ENCODE data around the gene CTAGE8. TPM values are rescaled to one million over a fixed set of nuclear protein-coding genes. Genes with fewer than 3 reads are reported as not detected.
"Not testable (repeated sequence)": the region's sequence is repeated elsewhere in the genome, so short reads cannot be mapped to it uniquely, and the experiment has no call there.

Gene CTAGE8
- total RNA-seq, 4 donors from 2014 or later = 0.10 TPM; not detected in 3

GRCh38 chr7:144287171-144287784, 18.2 kb upstream of the CTAGE8 start:
- H3K36me3 ChIP-seq; DNase-seq; H3K27ac ChIP-seq; H3K9me3 ChIP-seq; ATAC-seq; H3K27me3 ChIP-seq; intact Hi-C loops (cut with DNase I; ENCODE audit: low total_unique reads); H3K4me1 ChIP-seq; H3K4me3 ChIP-seq; in situ Hi-C loops (cut with MboI; ENCODE audit: low sequenced_read_pairs in 4 of 4): not testable (repeated sequence)

DNA sequence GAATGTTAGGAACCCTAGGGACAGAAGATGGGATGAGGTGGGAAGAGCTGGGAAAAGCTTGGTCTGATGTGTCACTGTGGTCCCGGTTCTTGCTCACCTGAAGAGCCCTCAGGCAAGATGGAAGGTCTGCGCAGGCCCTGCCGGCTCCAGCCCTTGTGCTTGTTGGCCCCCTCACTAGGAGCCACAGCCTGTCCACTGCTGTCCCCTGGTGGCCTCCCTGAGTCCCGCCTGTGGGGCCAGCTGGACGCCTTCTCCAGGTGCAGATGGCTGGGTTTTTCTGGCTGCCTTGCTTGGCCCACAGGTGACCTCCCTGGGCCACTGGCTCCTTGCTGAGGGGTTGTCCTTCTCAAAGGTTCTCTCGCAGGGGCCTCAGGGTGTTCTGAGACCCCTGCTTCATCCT, 14.6 kb upstream of the CTAGE8 start:
- H3K27ac ChIP-seq; H3K4me3 ChIP-seq; DNase-seq; H3K27me3 ChIP-seq; H3K36me3 ChIP-seq; H3K9me3 ChIP-seq; in situ Hi-C loops (cut with MboI; ENCODE audit: low sequenced_read_pairs in 4 of 4); intact Hi-C loops (cut with DNase I; ENCODE audit: low total_unique reads); H3K4me1 ChIP-seq; ATAC-seq: not testable (repeated sequence)

GRCh38 chr7:144282490-144282889, 13.4 kb upstream of the CTAGE8 start:
- H3K27ac ChIP-seq; intact Hi-C loops (cut with DNase I; ENCODE audit: low total_unique reads); H3K4me3 ChIP-seq; H3K4me1 ChIP-seq; ATAC-seq; H3K36me3 ChIP-seq; H3K27me3 ChIP-seq; H3K9me3 ChIP-seq; DNase-seq; in situ Hi-C loops (cut with MboI; ENCODE audit: low sequenced_read_pairs in 4 of 4): not testable (repeated sequence)

- intact Hi-C loops (cut with DNase I; ENCODE audit: low total_unique reads); ATAC-seq; H3K27ac ChIP-seq; H3K27me3 ChIP-seq; H3K36me3 ChIP-seq; H3K9me3 ChIP-seq; DNase-seq; H3K4me1 ChIP-seq; H3K4me3 ChIP-seq; in situ Hi-C loops (cut with MboI; ENCODE audit: low sequenced_read_pairs in 4 of 4): not testable (repeated sequence)
Observed at GRCh38 chr7:144281981-144282380, 12.9 kb upstream of the CTAGE8 start.

- ATAC-seq; intact Hi-C loops (cut with DNase I; ENCODE audit: low total_unique reads); H3K4me1 ChIP-seq; H3K4me3 ChIP-seq; DNase-seq; H3K36me3 ChIP-seq; in situ Hi-C loops (cut with MboI; ENCODE audit: low sequenced_read_pairs in 4 of 4); H3K9me3 ChIP-seq; H3K27ac ChIP-seq; H3K27me3 ChIP-seq: not testable (repeated sequence)
Observed at GRCh38 chr7:144280010-144280409, 10.9 kb upstream of the CTAGE8 start.

GRCh38 chr7:144275281-144275680, 6.2 kb upstream of the CTAGE8 start:
- H3K36me3 ChIP-seq; H3K4me1 ChIP-seq; ATAC-seq; in situ Hi-C loops (cut with MboI; ENCODE audit: low sequenced_read_pairs in 4 of 4); H3K4me3 ChIP-seq; intact Hi-C loops (cut with DNase I; ENCODE audit: low total_unique reads); H3K27ac ChIP-seq; H3K9me3 ChIP-seq; H3K27me3 ChIP-seq; DNase-seq: not testable (repeated sequence)

- H3K27me3 ChIP-seq; H3K9me3 ChIP-seq; ATAC-seq; intact Hi-C loops (cut with DNase I; ENCODE audit: low total_unique reads); H3K4me1 ChIP-seq; H3K4me3 ChIP-seq; H3K27ac ChIP-seq; DNase-seq; H3K36me3 ChIP-seq; in situ Hi-C loops (cut with MboI; ENCODE audit: low sequenced_read_pairs in 4 of 4): not testable (repeated sequence)
Observed at GRCh38 chr7:144264692-144265091, 4.4 kb downstream of the CTAGE8 start, which contains the start of gene OR2A7. TSS of gene OR2A7 (minus strand) at chr7:144264792. CDS start at chr7:144259628, 5,164 bp downstream.

DNA sequence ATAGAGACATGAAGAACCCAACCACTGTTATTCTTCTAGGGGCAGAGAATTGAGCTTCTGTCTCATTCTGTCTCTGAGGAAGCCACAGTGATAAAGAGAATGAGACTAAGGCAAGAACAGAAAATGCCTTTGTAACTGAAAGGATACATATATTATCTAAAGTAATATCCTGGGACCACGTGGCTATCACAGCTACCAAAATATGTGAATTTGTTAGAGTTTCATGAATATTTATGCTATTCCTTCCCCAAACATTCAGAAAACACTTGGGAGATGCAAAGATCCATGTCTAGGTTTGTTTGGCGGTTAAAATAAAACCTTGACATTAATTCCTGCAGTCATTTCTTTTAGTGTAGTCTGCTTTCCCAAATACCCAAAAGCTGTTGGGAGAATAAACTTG, 7.0 kb downstream of the CTAGE8 start:
- H3K4me3 ChIP-seq; H3K9me3 ChIP-seq; H3K36me3 ChIP-seq; in situ Hi-C loops (cut with MboI; ENCODE audit: low sequenced_read_pairs in 4 of 4); intact Hi-C loops (cut with DNase I; ENCODE audit: low total_unique reads); ATAC-seq; H3K4me1 ChIP-seq; H3K27ac ChIP-seq; DNase-seq; H3K27me3 ChIP-seq: not testable (repeated sequence)

DNA sequence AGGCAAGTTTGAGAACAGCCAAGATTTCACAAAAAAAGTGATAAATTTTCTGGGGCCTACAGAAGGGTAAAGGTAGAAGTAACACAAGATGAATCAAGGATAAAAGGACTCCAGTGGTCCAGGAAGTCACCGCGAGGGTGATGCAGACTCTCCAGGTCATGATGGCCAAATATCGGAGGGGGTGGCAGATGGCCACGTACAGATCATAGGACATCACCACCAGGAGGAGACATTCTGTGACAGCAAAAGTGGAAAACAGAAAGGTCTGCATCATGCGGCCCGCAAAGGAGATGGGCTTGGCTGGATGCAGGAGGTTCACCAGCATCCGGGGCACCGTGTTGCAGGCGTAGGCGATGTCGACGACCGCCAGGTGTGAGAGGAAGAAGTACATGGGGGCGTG, 10.0 kb downstream of the CTAGE8 start:
- H3K4me1 ChIP-seq; DNase-seq; H3K27me3 ChIP-seq; H3K27ac ChIP-seq; H3K36me3 ChIP-seq; in situ Hi-C loops (cut with MboI; ENCODE audit: low sequenced_read_pairs in 4 of 4); intact Hi-C loops (cut with DNase I; ENCODE audit: low total_unique reads); ATAC-seq; H3K4me3 ChIP-seq; H3K9me3 ChIP-seq: not testable (repeated sequence)
